Gastrocnemius medialis (tissue), 4 donors: ENCODE data around the gene PPM1D. TPM values are rescaled to one million over a fixed set of nuclear protein-coding genes. Genes with fewer than 3 reads are reported as not detected.
"Not testable (repeated sequence)": the region's sequence is repeated elsewhere in the genome, so short reads cannot be mapped to it uniquely, and the experiment has no call there.

Experiments
- ATAC-seq, 2 donors: fragments of 150-250 bp; one replicate each; pipeline ENCODE4 v1.9.1; 2016
- DNase-seq, 2 donors: peaks; one replicate each; pipeline ENCODE4 v3.0.0-alpha.2; 2019
- H3K27ac ChIP-seq, 4 donors: fragments of 200-600 bp; sonication (generic); 1 replicate in 1 of 4; 2 replicates in 3 of 4; pipeline ENCODE4 v1.5.1; 2016 to 2018; ENCODE audit warnings: mild to moderate bottlenecking in 2 of 4, moderate library complexity in 1 of 4
- H3K27me3 ChIP-seq, 3 donors: fragments of 200-600 bp; sonication (generic) in 2 of 3; 1 replicate in 1 of 3; 2 replicates in 2 of 3; pipeline versions ENCODE4 v1.5.1 to v1.6.0; 2016 to 2019; ENCODE audit warnings: mild to moderate bottlenecking in 1 of 3, moderate library complexity in 1 of 3
- H3K36me3 ChIP-seq, 2 donors: fragments of 200-600 bp; sonication (generic) in 1 of 2; one replicate each; pipeline ENCODE4 v1.5.1; 2017 to 2018
- H3K4me1 ChIP-seq, 2 donors: fragments of 200-600 bp; sonication (generic) in 1 of 2; one replicate each; pipeline ENCODE4 v1.5.1; 2016 to 2017; ENCODE audit warnings: mild to moderate bottlenecking in 2 of 2
- H3K4me3 ChIP-seq, 4 donors: fragments of 200-600 bp; sonication (generic) in 3 of 4; 1 replicate in 1 of 4; 2 replicates in 3 of 4; pipeline ENCODE4 v1.5.1; 2016 to 2019; ENCODE audit warnings: mild to moderate bottlenecking in 2 of 4
- H3K9me3 ChIP-seq, 3 donors: fragments of 200-600 bp; sonication (generic) in 2 of 3; 1 replicate in 1 of 3; 2 replicates in 2 of 3; pipeline ENCODE4 v1.5.1; 2016 to 2019
- CTCF ChIP-seq, 5 experiments: fragments of 450-650 bp in 3 of 5; fragments of 200-600 bp in 2 of 5; sonication (generic) in 2 of 5; IDR thresholded peaks in 4 of 5; conservative IDR thresholded peaks in 1 of 5; 1 replicate in 4 of 5; 2 replicates in 1 of 5; pipeline ENCODE4 v1.5.1; 2016 to 2019; ENCODE audit warnings: antibody characterized with exemption in 5 of 5, mild to moderate bottlenecking in 3 of 5, moderate library complexity in 3 of 5
- POLR2A ChIP-seq, 2 donors: fragments of 450-650 bp; IDR thresholded peaks; one replicate each; pipeline ENCODE4 v1.6.1; 2017; ENCODE audit warnings: antibody characterized with exemption in 2 of 2, mild to moderate bottlenecking in 2 of 2, moderate library complexity in 2 of 2
- in situ Hi-C, 4 donors: fragments of 200-750 bp; cut with MboI; loops; one replicate each; pipeline versions ENCODE4 v1.15.0 to v1.8.0; 2017; ENCODE audit warnings: low sequenced_read_pairs in 4 of 4
- intact Hi-C: fragments of 100-400 bp; cut with DNase I; formaldehyde crosslinking; loops from one replicate; pipeline ENCODE4 v1.15.1; 2023; ENCODE audit warnings: low total_unique reads
- total RNA-seq, 4 donors: library from RNA; depleted of rRNA; stranded (reverse); fragments of >200 nt; gene quantifications; one replicate each; pipeline versions ENCODE4 v1.1.0 to v1.2.3, GENCODE V29; 2016

The PPM1D gene
- total RNA-seq, 4 donors from 2014 or later, result 4.6 to 11.4 (median 9.2) TPM

DNA sequence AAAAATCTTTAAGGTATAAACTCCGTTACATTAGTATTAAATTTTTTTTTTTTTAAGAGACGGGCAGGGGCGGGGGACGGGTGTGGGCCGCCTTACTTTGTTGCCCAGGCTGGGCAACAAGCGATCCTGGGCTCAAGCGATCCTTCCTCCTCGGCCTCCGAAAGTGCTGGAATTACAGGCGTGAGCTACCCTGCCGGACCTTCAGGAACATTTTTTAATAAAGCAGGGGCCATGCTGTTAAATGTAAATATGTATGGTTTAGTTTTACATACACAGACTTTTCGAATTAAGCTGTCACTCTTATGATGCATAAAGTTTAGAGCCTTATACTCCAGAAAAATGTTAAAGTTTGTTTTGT lies 2.4 kb downstream of the PPM1D start:
- ATAC-seq (no peak), DNase-seq (no peak)
- in situ Hi-C loops, result no loop called here
- TF ChIP-seq POLR2A (IDR thresholded peaks at IDR 0.05) (no peak), CTCF (IDR thresholded peaks at IDR 0.05 in 4 of 5, conservative IDR thresholded peaks at IDR 0.05 in 1 of 5) (no peak)
- Histone ChIP-seq H3K4me1 (peaks cover 38 to 39% of the 10 kb centered on the region in 2 donors), H3K4me3 (peak overlapping the region; percentile 87 to 96 (median 91)), H3K27ac (peak overlapping the region; percentile 95 to 98 (median 98)), H3K27me3 (no peaks in the 10 kb centered on the region), H3K36me3 (no peaks in the 10 kb centered on the region), H3K9me3 (no peaks in the 10 kb centered on the region)
- intact Hi-C loops, result no loop called here

GRCh38 chr17:60602871-60603270 lies 2.9 kb downstream of the PPM1D start:
- intact Hi-C loops, result no loop called here
- Histone ChIP-seq H3K4me3 (peak overlapping the region; percentile 87 to 96 (median 91)), H3K9me3 (no peaks in the 10 kb centered on the region), H3K27ac (peak overlapping the region in 2 of 4 donors; percentile 95 to 98), H3K36me3 (no peaks in the 10 kb centered on the region), H3K4me1 (peaks cover 38 to 39% of the 10 kb centered on the region in 2 donors), H3K27me3 (no peaks in the 10 kb centered on the region)
- TF ChIP-seq CTCF (IDR thresholded peaks at IDR 0.05 in 4 of 5, conservative IDR thresholded peaks at IDR 0.05 in 1 of 5) (no peak), POLR2A (IDR thresholded peaks at IDR 0.05) (no peak)
- DNase-seq (no peak), ATAC-seq (no peak)
- in situ Hi-C loops, result no loop called here

DNA sequence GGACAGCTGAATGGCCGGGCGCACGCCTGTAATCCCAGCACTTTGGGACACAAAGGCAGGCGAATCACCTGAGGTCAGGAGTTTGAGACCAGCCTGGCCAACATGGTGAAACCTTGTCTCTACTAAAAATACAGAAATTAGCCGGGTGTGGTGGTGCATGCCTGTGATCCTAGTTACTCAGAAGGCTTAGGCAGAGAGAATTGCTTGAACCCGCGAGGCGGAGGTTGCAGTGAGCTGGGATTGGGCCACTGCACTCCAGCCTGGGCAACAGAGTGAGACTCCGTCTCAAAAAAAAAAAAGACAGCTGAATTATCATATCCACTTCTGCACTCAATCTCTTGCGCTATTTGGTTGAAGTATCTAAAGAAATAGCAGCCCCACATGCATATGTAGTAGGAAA lies 3.5 kb downstream of the PPM1D start:
- ATAC-seq, H3K9me3 ChIP-seq, H3K36me3 ChIP-seq, H3K27me3 ChIP-seq, DNase-seq, H3K4me3 ChIP-seq, intact Hi-C loops, in situ Hi-C loops, H3K27ac ChIP-seq: not testable (repeated sequence)
- H3K4me1 ChIP-seq, result peaks cover 38 to 39% of the 10 kb centered on the region in 2 donors

- in situ Hi-C loops, result no loop called here
- Histone ChIP-seq H3K27me3 (no peaks in the 10 kb centered on the region), H3K36me3 (no peaks in the 10 kb centered on the region), H3K4me3 (no peak overlapping the region), H3K9me3 (no peaks in the 10 kb centered on the region), H3K4me1 (peaks cover 34% of the 10 kb centered on the region in 2 donors), H3K27ac (peak overlapping the region; percentile 39 to 57 (median 49))
- TF ChIP-seq CTCF (IDR thresholded peaks at IDR 0.05 in 4 of 5, conservative IDR thresholded peaks at IDR 0.05 in 1 of 5) (no peak), POLR2A (IDR thresholded peaks at IDR 0.05) (no peak)
- ATAC-seq (peak; percentile 43 to 45), DNase-seq (peak; percentile 5 to 51)
- intact Hi-C loops, result no loop called here
Measured at GRCh38 chr17:60604686-60605334, 4.8 kb downstream of the PPM1D start.

DNA sequence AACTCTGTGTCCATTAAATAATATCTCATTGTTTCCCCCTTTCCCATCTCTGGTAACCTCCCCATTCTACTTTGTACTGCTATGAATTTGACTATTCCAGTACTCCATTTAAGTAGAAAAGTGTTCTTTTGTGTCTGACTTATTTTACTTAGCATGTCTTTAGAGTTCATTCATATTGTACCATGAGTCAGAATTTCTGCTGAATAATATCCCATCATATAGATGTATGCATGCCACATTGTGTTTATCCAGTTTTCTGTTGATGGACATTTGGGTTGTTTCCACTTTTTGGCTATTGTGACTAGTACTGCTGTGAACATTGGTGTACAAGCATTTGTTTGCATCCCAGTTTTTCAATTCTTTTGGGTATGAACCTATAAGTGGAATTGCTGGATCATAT lies 6.0 kb downstream of the PPM1D start:
- DNase-seq (no peak), ATAC-seq (no peak)
- no peak for TF ChIP-seq CTCF (IDR thresholded peaks at IDR 0.05 in 4 of 5, conservative IDR thresholded peaks at IDR 0.05 in 1 of 5)
- TF ChIP-seq POLR2A (IDR thresholded peaks at IDR 0.05), result no peak
- no peaks in the 10 kb centered on the region for H3K9me3 ChIP-seq
- in situ Hi-C loops (no loop called here), intact Hi-C loops (no loop called here)
- H3K4me3 ChIP-seq, result no peak overlapping the region
- H3K36me3 ChIP-seq, result no peaks in the 10 kb centered on the region
- H3K27me3 ChIP-seq, result no peaks in the 10 kb centered on the region
- H3K4me1 ChIP-seq, result peaks cover 34 to 45% of the 10 kb centered on the region in 2 donors
- no peak overlapping the region for H3K27ac ChIP-seq
